H1 (cell line): ENCODE measurements around the gene COL6A1. TPM values are rescaled to one million over a fixed set of nuclear protein-coding genes. Genes with fewer than 3 reads are reported as not detected.

Experiments used
- ASH2L ChIP-seq: fragments of 200-600, 300-600 bp; sonication (generic); IDR thresholded peaks from one replicate; pipeline ENCODE4 v1.7.1; 2017; ENCODE audit warnings: low read length
- CREB1 ChIP-seq: IDR thresholded peaks from 2 replicates; pipeline ENCODE4 v1.6.1; 2012; ENCODE audit warnings: inconsistent platforms
- KDM5A ChIP-seq: fragments of 200-600 bp; IDR thresholded peaks from 2 replicates; pipeline ENCODE4 v1.7.1; 2012; ENCODE audit warnings: mild to moderate bottlenecking, low read length, inconsistent platforms, mixed read lengths
- SP4 ChIP-seq: IDR thresholded peaks from 2 replicates; pipeline ENCODE4 v1.6.1; 2012; ENCODE audit warnings: low read length, inconsistent platforms
- TAF1 ChIP-seq: IDR thresholded peaks from 2 replicates; pipeline ENCODE4 v1.6.1; 2011; ENCODE audit warnings: mild to moderate bottlenecking, low read depth, low read length
- polyA plus RNA-seq, 7 experiments: library from polyadenylated mRNA; depleted of rRNA in 3 of 7; stranded (reverse) in 5 of 7; unstranded in 2 of 7; fragments of >200 nt in 5 of 7; fragments of 200-250 nt in 2 of 7; gene quantifications; 1 replicate in 5 of 7; 2 replicates in 1 of 7; 4 replicates in 1 of 7; pipeline versions ENCODE4 v1.2.1 to v1.2.3, GENCODE V29; 2011 to 2013; ENCODE audit warnings: missing spikeins in 2 of 7, mixed read lengths in 2 of 7
- total RNA-seq: library from RNA; stranded (reverse); fragmentation: NEBNext Ultra II Directional; extraction: Animal tissue kit (Norgen Biotek cat#: 25700); gene quantifications from 2 replicates; pipeline ENCODE4 v1.2.1, GENCODE V29; 2021

The COL6A1 gene
- total and polyA plus RNA-seq, 2 of the 8 experiments (the other 6 are each of a cell fraction or from before 2014, with no cell fraction given): 100 to 115 TPM

- TF ChIP-seq TAF1 (no peak), KDM5A (no peak), ASH2L (no peak), SP4 (no peak), CREB1 (no peak)
Measured at GRCh38 chr21:46017695-46018094, 36.1 kb downstream of the COL6A1 start (continued).
